SH-SY5Y (cell line): ENCODE results near the gene CCDC12.

ENCODE experiments used
- GATA2 ChIP-seq: IDR thresholded peaks from 2 replicates; pipeline ENCODE4 v1.6.1; 2011; ENCODE audit warnings: mild to moderate bottlenecking, low read depth, low read length
- GATA3 ChIP-seq: IDR thresholded peaks from 2 replicates; pipeline ENCODE4 v1.6.1; 2011; ENCODE audit warnings: low read depth, mild to moderate bottlenecking, low read length, moderate library complexity

Gene CCDC12

GRCh38 chr3:46882377-46883053, 94.0 kb downstream of the CCDC12 start:
- TF ChIP-seq GATA3, result no peak
- TF ChIP-seq GATA2, result no peak

- TF ChIP-seq GATA2 (no peak), GATA3 (no peak)
Measured at GRCh38 chr3:46881596-46882376, 94.8 kb downstream of the CCDC12 start.

GRCh38 chr3:46880884-46881595, 95.5 kb downstream of the CCDC12 start:
- TF ChIP-seq GATA2, result no peak
- TF ChIP-seq GATA3, result no peak

- TF ChIP-seq GATA3 (no peak), GATA2 (no peak)
Measured at GRCh38 chr3:46878781-46879436, 97.6 kb downstream of the CCDC12 start.

GRCh38 chr3:46877406-46878125, 99.0 kb downstream of the CCDC12 start, which contains the start of gene PTH1R:
PTH1R (plus strand) TSS chr3:46877721; CDS start chr3:46883560, 5,839 bp downstream.
- no peak for TF ChIP-seq GATA3
- TF ChIP-seq GATA2, result no peak

GRCh38 chr3:46876313-46877300, 99.9 kb downstream of the CCDC12 start:
- no peak for TF ChIP-seq GATA2
- TF ChIP-seq GATA3, result no peak

- TF ChIP-seq GATA3, result no peak
- no peak for TF ChIP-seq GATA2
Measured at GRCh38 chr3:46875560-46875959, 101.0 kb downstream of the CCDC12 start.

- TF ChIP-seq GATA2, result no peak
Measured at GRCh38 chr3:46874430-46874829, 102.1 kb downstream of the CCDC12 start.

- TF ChIP-seq GATA2, result no peak
- TF ChIP-seq GATA3, result no peak
Measured at GRCh38 chr3:46873521-46873920, 103.0 kb downstream of the CCDC12 start.
